GM12875 (cell line): ENCODE measurements around the gene BCAS1.

Experiments used
- H3K4me3 ChIP-seq: one replicate; pipeline ENCODE4 v1.5.1; 2011; ENCODE audit warnings: low read depth, low read length, control low read depth
- CTCF ChIP-seq: IDR thresholded peaks from 2 replicates; pipeline ENCODE4 v1.5.1; 2011; ENCODE audit warnings: low read depth, mild to moderate bottlenecking, control low read depth, inconsistent platforms, low read length, moderate library complexity, borderline replicate concordance; ENCODE audit not compliant: insufficient read depth

Gene BCAS1

GRCh38 chr20:53902968-53903651 is 167.3 kb downstream of the BCAS1 start:
- TF ChIP-seq CTCF = no peak
- no peak overlapping the region for H3K4me3 ChIP-seq

- H3K4me3 ChIP-seq = no peak overlapping the region
- TF ChIP-seq CTCF = no peak
These were observed 168.8 kb downstream of the BCAS1 start for GRCh38 chr20:53901497-53902096.

GRCh38 chr20:53901064-53901463 is 169.3 kb downstream of the BCAS1 start:
- TF ChIP-seq CTCF = no peak
- H3K4me3 ChIP-seq = no peak overlapping the region

GRCh38 chr20:53900380-53900999 is 169.9 kb downstream of the BCAS1 start:
- no peak for TF ChIP-seq CTCF
- H3K4me3 ChIP-seq = no peak overlapping the region

- H3K4me3 ChIP-seq = no peak overlapping the region
- TF ChIP-seq CTCF = no peak
These were observed 170.8 kb downstream of the BCAS1 start for GRCh38 chr20:53899351-53900167.

GRCh38 chr20:53898556-53898931 is 171.8 kb downstream of the BCAS1 start:
- H3K4me3 ChIP-seq = no peak overlapping the region
- no peak for TF ChIP-seq CTCF
